Suppressor macrophage (primary cell): ENCODE results near the gene SUFU.

Source experiments
- DNase-seq, 4 experiments: peaks; one replicate each; pipeline ENCODE4 v3.0.0-alpha.2; 2020 to 2022

The SUFU gene

DNA sequence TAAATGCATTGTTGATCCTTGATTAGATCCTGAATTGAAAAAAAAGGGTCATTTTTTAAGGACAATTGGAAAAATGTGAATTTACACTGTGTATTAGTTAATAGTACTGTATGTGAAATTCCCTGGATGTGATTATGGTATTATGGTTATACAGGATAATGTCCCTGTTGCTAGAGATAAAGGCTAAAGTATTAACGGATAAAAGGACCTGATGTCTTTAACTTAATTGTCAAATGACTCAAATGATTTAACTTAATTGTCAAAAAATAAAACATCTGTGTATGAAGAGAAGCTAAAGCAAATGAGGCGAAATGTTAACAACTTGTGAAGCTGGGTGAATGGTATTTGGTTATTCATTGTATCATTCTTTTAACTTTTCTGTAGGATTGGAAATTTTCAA is 48.8 kb downstream of the SUFU start:
- DNase-seq = no peak

DNA sequence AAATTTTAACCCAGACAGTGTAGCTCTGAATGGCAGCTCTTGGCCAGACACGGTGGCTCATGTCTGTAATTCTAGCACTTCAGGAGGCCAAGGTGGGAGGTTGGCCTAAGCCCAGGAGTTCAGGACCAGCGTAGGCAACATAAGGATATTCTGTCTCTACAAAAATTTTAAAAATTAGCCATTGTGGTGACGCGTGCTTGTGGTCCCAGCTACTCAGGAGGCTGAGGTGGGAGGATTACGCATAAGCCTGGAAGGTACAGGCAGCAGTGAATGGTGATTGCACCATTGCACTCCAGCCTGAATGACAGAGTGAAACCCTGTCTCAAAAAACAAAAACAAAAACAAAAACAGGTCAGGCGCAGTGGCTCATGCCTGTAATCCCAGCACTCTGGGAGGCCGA is 50.0 kb downstream of the SUFU start:
- no peak for DNase-seq

DNA sequence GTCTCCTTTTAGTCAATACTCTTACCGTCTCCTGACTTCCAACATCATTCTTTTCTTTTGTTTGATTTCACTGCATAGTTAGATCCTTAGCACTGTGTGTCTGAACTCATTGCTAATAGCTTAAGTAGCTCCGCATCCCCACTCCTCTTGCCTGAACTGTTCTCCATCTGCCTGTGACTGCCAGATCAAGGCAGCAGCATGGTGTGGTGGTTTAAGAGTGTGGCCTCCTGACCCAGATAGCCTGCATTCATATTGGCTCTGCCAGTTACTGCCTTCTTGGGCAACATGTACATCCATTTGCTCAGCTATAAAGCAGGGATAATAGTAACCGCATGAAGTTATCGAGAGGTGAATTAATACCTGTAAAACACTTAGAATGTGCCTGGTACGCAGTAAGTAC is 50.8 kb downstream of the SUFU start:
- no peak for DNase-seq

DNA sequence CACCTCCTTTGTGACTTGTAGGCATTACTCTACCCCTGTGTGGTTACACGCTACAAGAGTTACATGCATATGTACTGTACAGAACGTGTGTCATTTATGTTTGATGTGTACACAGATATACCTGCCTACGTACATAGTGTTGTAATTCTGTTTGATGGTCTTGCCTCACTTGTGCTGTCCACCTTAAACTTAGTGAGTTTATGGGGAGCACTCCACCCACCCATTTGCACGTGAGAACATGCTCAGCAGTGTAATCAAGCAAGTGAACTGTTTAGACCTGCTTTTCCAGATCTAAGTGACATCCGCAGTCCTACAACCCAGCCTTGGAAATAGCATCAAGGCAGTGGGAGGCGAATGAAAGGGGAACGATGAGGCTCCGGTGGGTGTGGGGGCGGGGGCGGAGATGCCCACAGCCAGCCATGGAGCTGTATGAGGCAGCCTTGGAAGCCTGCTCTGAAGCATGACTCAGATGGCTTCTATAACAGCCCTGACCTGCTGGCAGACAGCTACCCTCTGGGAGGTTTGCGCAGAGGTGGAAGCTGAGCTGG is 52.1 kb downstream of the SUFU start:
- DNase-seq = peak; percentile 61 to 81 (median 77)

DNA sequence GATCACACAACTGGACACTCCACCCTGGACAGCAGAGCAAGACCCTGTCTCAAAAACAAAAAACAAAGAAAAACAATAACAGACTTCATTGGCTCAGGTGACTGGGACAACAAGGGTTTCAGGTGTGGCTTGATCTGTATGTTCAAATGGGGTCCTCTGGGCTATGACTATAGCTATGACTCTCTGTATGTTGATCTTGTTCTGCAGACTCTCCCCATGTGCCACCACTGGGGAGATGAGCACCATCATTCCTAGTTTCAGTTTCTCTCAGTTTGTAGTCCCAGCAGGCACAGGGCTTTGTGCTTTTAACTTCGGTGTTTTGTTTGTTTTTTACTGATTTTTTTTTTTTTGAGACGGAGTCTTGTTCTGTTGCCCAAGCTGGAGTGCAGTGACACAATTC is 53.8 kb downstream of the SUFU start:
- no peak for DNase-seq

DNA sequence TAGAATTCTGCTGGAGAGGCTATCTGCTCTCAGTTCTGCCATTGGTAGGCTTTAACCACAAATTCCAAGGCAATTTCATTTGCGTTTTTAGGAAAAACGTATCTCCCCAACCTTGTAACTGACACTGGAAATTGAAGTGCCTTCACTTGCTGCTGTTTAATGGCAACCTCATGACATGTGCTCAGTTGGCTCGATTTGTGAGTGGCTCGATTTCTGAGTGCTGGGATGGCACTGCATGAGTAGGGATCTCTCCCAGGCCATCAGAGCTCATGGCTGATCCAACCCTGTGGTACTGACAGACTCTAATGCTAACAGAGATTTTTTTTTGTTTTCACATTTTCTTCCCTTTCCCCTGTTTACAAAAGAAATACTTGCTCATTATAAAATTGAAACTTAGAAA is 56.0 kb downstream of the SUFU start:
- no peak for DNase-seq

DNA sequence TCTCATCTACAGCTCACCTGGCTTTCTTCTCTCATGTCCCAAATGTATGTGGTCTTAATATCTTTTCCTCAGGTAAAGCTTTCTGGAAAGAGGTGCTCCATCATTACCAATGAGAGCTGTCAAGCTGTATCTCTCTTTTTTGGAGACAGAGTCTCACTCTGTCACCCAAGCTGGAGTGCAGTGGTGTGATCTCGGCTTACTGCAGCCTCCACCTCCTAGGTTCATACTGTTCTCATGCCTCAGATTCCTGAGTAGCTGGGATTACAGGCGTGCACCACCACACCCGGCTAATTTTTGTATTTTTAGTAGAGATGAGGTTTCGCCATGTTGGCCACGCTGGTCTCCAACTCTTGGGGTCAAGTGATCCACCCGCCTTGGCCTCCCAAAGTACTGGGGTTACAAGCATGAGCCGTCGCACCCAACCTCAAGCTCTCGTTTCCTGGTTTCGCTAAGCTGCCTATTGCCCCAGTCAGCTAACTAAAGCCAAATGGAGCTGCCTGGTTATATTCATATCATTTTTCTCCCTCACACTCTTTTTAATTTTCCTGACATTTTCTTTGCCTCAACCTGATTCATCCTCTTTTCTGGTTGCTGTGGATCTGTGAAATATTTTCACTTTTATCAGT is 60.5 kb downstream of the SUFU start:
- no peak for DNase-seq

DNA sequence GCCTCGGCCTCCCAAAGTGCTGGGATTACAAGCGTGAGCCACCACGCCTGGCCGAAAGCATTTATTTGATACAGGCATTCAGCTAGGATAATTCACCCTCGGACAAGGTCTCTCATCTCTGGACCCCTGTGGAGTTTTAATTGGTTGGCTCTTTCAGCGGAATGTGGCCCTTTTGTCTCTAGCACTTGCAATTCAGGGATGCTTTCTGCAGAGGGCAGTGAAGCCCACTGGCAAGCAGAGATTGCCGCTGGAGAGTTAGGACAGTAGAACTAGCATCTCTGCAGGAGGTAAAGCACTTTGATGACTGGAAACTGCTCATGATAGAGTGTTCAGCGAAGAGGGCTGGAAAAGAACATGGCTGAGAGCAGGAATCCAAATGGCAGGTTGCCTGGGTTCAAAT is 62.0 kb downstream of the SUFU start:
- DNase-seq = peak in 1 of 4 experiments; percentile 4

DNA sequence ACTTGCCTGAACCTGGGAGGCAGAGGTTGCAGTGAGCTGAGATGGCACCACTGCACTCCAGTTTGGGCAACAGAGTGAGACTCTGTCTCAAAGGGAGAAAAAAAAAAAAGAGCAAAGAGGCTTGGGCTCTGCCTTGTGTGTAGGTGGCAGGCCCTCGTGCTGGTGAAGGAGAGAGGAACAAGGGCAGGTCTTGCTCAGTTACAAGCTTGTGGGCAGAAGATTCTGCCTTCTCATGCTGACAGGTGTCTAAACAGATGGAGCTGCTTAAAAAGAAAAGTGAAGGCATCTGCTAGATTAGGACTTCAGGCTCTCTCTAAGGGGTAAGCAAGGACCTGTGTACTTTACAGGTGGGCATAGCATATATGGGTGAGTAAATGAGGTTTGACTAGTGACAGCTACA is 75.0 kb downstream of the SUFU start:
- DNase-seq = peak; percentile 56 to 84 (median 78)

DNA sequence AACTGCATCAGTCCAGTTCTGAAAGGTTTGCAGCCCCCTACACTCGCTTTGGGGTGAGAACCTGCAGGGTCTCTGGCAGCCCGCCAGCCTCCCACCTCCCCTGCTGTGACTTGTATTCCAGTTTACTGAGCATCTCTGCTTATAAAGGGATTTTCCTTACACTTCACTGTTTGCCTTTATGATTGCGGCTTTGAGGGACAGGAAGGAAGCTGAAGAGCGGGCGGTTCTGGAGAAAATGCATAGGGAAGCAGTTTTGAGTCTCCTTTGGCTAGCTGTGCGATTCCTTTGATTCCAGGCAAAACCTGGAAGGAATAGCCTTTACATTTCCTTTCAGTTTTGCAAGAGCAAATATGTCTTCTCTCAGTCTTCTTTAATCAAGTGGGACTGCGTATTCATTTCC is 75.6 kb downstream of the SUFU start:
- peak; percentile 36 to 74 (median 64) for DNase-seq

DNA sequence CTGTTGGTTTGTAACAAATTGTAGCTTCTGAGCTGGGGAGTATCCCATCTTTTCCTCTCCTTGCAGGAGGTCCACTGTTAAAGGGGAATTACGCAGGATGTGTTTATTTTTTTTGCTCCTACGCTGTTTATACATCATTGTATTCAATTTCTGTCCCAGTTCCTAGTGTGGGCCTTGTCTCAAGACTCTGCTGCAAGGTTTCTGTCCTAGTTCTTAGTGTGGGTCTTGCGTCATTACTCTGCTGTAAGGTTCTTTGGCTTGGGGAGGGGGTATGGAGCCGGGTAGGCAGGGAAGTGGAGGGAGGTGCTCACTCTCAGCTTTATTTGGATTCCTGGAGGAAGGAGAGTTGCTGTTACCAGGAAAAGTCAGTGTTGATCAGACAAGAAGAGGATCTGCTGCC is 76.5 kb downstream of the SUFU start:
- DNase-seq = peak; percentile 21 to 60 (median 53)

DNA sequence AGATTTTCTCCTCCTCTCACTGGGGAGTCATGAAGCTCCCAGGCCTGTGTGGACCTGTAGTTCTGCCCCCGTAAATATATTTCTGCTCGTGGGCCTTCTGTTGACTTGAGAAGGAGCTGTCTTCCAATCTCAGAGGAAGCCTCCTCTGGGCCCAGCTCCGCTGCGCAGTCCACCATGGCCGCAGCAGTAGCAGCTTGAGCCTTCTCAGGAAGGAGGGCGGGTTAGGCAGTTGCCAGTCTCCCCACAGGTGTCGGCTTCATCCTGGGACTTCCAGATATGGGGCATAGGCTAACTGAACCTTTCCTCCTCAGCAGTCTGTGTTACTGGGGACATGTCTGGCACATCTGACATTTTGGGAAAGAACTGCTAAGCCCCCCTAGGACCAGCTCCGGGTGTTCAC is 77.6 kb downstream of the SUFU start:
- DNase-seq = no peak

DNA sequence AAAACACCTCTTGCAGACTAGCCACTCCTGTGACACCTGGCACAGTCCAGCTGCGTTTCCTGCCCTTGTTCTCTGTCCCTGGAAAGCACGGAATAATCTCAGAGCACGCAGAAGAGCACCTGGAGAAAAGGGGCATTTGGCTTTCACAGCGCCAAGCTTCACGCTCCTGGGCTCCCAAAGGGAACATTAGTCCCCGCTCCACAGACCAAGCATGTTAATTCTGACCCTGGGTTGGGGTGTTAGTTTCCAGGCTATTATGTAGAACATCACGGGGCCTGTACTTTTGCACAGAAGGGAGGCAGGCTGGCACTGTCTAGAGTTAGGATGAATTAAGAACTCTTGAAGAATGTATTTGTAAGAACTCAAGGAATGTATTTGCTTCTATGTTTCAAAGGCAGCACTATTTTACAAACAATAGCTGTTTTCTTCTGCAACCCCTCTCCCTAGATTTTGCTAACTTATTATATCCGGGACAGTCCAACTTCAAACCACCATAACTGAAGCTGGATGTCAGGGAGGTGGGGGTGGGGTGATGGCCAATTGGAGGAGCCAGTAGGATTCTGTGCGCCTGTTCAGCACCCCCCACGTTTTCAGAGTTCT is 78.3 kb downstream of the SUFU start:
- no peak for DNase-seq

DNA sequence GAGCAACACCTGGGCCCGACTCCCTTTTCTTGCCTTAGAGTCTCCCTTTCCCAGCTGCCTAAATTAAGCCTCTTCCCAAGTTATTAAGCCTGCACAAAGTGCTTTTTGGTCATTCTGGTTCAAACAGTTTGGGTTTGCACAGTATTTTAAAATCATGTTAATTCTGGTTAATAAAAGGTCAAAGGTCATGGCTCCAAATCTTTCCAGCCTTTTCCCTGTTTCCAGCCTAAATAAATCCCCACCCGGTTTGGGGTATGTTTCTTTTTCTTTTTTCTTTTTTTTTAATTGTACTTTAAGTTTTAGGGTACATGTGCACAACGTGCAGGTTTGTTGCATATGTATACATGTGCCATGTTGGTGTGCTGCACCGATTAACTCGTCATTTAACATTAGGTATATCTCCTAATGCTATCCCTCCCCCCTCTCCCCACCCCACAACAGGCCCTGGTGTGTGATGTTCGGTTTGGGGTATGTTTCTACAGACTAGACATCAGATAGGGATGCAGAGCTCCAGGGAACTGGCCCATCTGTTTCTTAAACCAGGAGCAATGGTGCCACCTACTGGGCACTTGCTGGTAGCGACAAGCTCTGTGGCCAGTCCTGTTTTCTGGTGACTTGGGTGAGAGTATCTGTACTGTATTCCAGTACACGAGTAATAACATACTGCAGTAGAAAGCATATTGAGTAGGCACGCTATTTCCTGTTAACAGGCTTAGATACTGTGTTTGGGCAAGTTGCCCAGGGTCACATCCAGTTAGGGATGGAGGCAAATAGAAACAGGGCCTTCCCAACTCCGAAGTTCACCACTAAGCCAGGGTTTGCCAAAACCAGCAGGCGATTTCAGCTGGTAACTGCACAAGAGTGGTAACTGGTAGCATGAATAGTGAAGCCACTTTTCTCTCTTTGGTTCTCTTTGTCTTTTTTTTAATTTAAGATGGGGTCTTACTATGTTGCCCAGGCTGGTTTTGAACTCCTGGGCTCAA is 80.0 kb downstream of the SUFU start:
- peak; percentile 92 to 95 (median 94) for DNase-seq

DNA sequence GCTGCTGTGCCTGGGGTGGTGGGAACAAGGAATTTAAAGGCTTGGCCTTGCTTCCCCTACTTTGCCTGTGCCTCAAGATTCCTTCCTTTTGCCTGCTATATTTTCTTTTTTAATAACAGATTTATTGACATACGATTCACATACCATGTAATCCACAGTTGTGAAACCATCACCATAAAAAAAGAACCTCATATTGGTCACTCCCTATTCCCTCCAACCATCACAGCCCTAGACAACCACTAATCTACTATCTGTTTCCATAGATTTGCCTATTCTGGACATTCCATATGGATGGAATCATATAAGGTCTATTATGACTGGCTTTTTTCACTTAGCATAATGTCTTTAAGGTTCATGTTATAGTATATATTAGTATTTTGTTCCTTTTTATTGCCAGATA is 81.3 kb downstream of the SUFU start:
- DNase-seq = no peak

DNA sequence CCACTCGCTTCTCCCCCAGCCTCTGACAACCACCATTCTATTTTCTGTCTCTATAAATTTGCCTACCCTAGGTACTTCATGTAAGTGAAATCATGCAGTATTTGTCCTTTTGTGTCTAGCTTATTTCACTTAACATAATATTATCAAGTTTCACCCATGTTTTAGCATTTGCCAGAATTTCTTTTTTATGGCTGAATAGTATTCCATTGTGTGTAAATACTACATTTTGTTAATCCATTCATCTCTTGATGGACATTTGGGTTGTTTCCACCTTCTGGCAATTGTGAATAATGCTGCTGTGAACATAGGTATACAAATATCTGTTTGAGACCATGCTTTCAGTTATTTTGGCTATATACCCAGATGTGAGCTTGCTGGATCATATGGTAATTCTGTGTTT is 83.1 kb downstream of the SUFU start:
- DNase-seq = no peak

DNA sequence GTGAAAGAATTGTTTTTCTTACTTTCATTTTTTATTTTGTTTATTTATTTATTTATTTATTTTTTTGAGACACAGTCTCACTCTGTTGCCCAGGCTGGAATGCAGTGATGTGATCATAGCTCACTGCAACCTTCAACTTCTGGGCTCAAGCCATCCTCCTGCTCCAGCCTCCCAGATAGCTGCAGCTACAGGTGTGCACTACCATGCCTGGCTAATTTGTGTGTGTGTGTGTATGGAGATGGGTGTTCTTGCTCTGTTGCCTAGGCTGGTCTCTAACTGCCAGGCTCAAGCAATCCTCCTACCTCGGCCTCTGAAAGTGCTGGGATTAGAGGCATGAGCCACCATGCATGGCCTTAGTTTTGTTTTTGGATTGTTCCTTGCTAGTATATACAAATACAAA is 85.1 kb downstream of the SUFU start:
- no peak for DNase-seq

DNA sequence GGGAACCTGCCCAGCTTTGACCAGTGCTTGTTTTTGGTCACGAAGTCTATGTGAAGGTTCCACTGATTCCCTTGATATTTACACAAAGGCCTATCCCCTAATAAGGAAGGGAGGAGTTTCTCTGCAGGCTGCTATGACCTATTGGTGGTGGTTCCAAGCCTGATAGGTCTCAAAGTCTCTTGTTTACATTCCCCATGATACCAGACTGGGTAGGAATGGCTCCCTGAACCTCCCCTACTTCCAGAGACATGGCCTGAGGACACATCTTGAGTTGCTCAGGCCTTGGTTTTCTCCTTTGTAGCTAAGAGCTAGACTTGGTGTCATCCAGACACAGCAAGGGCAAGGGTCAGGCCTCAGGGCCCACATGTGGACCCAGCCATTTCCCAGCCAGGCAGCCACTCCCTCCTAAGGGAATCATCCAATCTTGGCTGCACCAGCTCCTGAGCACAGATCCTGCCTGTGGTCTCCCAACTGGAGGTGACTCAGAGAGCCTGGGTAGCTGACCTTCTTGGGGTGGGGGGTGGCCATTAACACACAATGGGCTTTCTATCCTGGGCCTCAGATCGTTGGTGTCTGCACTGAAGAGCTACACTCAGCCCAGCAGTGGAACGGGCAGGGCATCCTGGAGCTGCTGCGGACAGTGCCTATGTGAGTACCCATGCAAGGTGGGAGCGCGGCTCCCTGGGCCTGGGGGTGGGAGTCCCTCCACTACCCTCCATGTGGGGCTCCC is 89.5 kb downstream of the SUFU start:
- DNase-seq = no peak

DNA sequence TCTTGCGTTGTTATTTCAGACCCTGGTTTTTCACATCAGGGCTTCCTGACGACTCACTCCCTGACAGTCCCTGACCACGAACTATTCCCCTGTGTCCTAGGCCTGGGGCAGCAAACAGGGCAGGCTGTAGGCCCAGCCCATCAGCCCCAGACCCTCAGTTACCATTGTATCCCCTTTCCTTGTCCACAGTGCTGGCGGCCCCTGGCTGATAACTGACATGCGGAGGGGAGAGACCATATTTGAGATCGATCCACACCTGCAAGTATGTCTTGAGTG is 90.0 kb downstream of the SUFU start:
- DNase-seq = no peak

DNA sequence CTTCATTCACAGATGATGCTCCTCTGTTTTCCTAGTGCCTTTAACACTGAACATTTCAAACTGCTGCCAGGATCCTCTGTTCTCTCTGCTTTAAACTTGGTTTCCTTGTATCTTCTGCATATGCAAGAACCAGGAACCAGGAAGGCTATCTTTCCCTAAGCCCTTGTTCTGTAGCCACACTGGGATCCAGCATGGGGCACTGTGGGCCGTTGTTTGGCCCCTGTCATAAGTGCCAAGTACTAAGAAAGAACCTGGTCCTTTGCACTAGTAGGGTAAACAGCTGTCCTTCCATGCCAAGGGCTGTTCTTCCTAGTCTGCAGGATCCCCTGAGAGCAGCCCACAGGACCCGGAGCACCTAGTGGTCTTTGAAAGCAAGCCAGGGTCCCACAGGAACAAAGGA is 91.5 kb downstream of the SUFU start:
- no peak for DNase-seq

DNA sequence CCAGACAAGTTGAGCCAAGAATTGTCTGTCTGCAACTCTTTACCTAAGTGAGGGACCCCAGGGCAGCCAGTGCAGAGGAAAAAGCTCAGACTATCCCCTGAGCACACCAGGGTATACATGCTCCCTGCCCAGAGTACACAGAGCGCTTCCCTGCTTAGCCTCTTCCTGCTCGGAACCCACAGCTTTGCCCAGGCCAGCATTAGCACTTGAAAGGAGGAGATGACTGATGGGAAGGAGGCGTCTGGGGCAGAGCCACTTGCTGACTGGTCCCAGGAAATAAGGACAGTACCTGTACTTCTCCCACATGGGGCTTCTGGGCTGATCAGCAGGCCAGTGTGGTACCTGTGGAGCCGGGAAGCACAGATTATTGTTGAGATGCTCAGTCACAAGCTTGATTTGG is 92.1 kb downstream of the SUFU start:
- DNase-seq = no peak

DNA sequence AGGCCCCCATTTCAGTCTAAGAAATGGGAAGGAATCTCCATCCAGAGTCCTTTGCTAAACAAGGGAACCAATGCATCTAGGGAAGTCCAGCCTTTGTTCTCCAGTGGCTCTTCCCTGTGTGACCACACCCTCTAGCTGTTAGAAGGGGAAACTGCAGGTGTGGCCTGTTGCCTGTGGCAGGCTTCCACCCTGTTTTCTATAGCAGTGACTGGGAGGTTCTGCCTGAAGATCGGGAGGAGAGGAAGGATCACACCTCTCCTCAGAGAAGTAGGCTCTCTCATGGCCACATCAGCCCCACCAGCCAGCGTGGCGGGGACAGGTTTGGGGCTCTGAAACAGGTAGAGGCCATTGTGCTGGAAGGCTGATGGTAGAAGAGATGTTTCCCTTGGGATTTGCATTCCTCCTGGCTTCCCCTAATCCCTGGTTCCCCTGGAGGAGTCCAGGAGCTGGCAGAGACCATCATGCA is 92.8 kb downstream of the SUFU start:
- DNase-seq = peak; percentile 47 to 68 (median 62)
